A673 (cell line): ENCODE data around the gene TMBIM1. TPM values are rescaled to one million over a fixed set of nuclear protein-coding genes. Genes with fewer than 3 reads are reported as not detected.

Experiments
- BruUV-seq: library from RNA; stranded (reverse); fragments of 400-500 nt; replicated peaks from 2 replicates; lab custom pipeline; 2021; lab: Mats Ljungman, UMichigan
- CTCF ChIA-PET: fragments of 300-600 bp; sonication (Branson Sonifier 250); formaldehyde crosslinking; loops from one replicate; lab custom pipeline; 2022; ENCODE audit warnings: antibody characterized with exemption; lab: Charles Lee
- POLR2A ChIA-PET: fragments of 300-600 bp; sonication (Branson Sonifier 250); formaldehyde crosslinking; loops from one replicate; lab custom pipeline; 2022; ENCODE audit warnings: antibody characterized with exemption; ENCODE audit not compliant: low non-redundant PET; lab: Charles Lee
- DNase-seq: peaks from one replicate; pipeline ENCODE4 v3.0.0-alpha.2; 2015; ENCODE audit warnings: low spot score
- H3K27ac ChIP-seq: fragments of 200-600 bp; sonication (generic); 2 replicates; pipeline ENCODE4 v1.5.1; 2016; ENCODE audit warnings: mixed run types, low read depth, mild to moderate bottlenecking, mixed read lengths, antibody characterized with exemption, low read length; ENCODE audit not compliant: poor library complexity, severe bottlenecking
- H3K27me3 ChIP-seq: fragments of 200-600 bp; sonication (generic); replicated peaks from 2 replicates; pipeline ENCODE4 v1.6.1; 2017; ENCODE audit warnings: mixed run types, low read depth, mild to moderate bottlenecking, mixed read lengths, antibody characterized with exemption, low read length; ENCODE audit not compliant: insufficient read depth, poor library complexity
- H3K36me3 ChIP-seq: fragments of 200-600 bp; sonication (generic); 2 replicates; pipeline ENCODE4 v1.6.1; 2016; ENCODE audit warnings: mixed run types, mild to moderate bottlenecking, mixed read lengths, antibody characterized with exemption, low read length; ENCODE audit not compliant: insufficient read depth, poor library complexity, severe bottlenecking
- H3K4me1 ChIP-seq: fragments of 200-600 bp; sonication (generic); 2 replicates; pipeline ENCODE4 v1.6.1; 2017; ENCODE audit warnings: mixed run types, mild to moderate bottlenecking, mixed read lengths, antibody characterized with exemption, low read length; ENCODE audit not compliant: insufficient read depth, poor library complexity, severe bottlenecking
- H3K4me3 ChIP-seq: fragments of 200-600 bp; sonication (generic); 2 replicates; pipeline ENCODE4 v1.5.1; 2016; ENCODE audit warnings: low read depth, mixed run types, mild to moderate bottlenecking, mixed read lengths, low read length; ENCODE audit not compliant: poor library complexity, severe bottlenecking
- H3K9me3 ChIP-seq: fragments of 200-600 bp; sonication (generic); 2 replicates; pipeline ENCODE4 v1.6.1; 2016; ENCODE audit warnings: mixed run types, low read depth, mild to moderate bottlenecking, mixed read lengths, antibody characterized with exemption, low read length; ENCODE audit not compliant: poor library complexity, severe bottlenecking
- EZH2 ChIP-seq: fragments of 200-600 bp; sonication (generic); IDR thresholded peaks from 2 replicates; pipeline ENCODE4 v1.6.1; 2017; ENCODE audit warnings: borderline replicate concordance, low read depth, mild to moderate bottlenecking, mixed read lengths, antibody characterized with exemption, low read length; ENCODE audit not compliant: poor library complexity, severe bottlenecking
- intact Hi-C: fragments of 100-400 bp; cut with micrococcal nuclease; formaldehyde crosslinking; loops from one replicate; pipeline ENCODE4 v1.10.0; 2022; ENCODE audit not compliant: unreplicated experiment
- total RNA-seq: library from RNA; stranded (reverse); gene quantifications from 2 replicates; pipeline ENCODE4 v1.2.3, GENCODE V29; 2021
- TF ChIP-seq, protein P1 (sequence below): fragments of 300-800, 200-600 bp; sonication (generic); conservative IDR thresholded peaks from 2 replicates; pipeline ENCODE4 v1.5.1; 2017; ENCODE audit warnings: low read depth, mild to moderate bottlenecking, antibody characterized with exemption, low read length, moderate library complexity, mixed read lengths

The TMBIM1 gene
- total RNA-seq, 1 experiment from 2014 or later, result 43.9 TPM

DNA sequence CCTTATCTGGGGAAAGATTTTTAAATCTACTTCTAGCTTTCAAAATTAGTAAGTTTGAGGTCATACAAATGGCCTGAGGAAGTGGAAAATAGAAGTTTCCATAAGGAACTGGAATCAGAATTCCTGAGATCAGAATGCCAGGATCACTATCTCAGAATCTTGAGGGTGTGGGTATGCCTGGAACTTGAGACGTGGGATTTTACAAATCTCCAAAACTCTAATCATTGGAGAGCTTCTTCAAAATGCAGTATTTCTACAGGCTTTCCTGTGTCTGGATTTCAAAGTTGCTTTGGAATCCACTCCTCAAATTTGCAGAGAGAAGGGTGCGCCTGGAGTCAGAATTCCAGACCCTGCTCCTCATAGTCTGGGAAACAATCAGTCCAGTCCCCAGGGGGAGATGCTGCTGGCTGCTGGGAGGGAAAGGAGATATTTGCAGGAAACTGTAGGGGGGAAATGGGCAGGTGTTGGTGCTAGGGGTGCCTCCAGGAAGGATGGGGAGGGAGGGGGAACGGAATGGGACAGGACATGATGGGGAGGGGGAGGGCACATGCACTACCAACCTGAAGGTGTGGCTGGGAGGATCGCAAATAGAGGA, 33.4 kb upstream of the TMBIM1 start:
- BruUV-seq, result no TSS peak
- ChIA-PET POLR2A (no interaction called here), CTCF (no interaction called here)
- Histone ChIP-seq H3K4me3 (no peak overlapping the region), H3K4me1 (peaks cover 17% of the 10 kb centered on the region), H3K9me3 (no peaks in the 10 kb centered on the region), H3K36me3 (no peaks in the 10 kb centered on the region), H3K27me3 (no peaks in the 10 kb centered on the region), H3K27ac (no peak overlapping the region)
- TF ChIP-seq EZH2, result no peak
- TF ChIP-seq, protein P1, sequence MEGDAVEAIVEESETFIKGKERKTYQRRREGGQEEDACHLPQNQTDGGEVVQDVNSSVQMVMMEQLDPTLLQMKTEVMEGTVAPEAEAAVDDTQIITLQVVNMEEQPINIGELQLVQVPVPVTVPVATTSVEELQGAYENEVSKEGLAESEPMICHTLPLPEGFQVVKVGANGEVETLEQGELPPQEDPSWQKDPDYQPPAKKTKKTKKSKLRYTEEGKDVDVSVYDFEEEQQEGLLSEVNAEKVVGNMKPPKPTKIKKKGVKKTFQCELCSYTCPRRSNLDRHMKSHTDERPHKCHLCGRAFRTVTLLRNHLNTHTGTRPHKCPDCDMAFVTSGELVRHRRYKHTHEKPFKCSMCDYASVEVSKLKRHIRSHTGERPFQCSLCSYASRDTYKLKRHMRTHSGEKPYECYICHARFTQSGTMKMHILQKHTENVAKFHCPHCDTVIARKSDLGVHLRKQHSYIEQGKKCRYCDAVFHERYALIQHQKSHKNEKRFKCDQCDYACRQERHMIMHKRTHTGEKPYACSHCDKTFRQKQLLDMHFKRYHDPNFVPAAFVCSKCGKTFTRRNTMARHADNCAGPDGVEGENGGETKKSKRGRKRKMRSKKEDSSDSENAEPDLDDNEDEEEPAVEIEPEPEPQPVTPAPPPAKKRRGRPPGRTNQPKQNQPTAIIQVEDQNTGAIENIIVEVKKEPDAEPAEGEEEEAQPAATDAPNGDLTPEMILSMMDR, result no peak
- no peak for DNase-seq
- intact Hi-C loops, result no loop called here

DNA sequence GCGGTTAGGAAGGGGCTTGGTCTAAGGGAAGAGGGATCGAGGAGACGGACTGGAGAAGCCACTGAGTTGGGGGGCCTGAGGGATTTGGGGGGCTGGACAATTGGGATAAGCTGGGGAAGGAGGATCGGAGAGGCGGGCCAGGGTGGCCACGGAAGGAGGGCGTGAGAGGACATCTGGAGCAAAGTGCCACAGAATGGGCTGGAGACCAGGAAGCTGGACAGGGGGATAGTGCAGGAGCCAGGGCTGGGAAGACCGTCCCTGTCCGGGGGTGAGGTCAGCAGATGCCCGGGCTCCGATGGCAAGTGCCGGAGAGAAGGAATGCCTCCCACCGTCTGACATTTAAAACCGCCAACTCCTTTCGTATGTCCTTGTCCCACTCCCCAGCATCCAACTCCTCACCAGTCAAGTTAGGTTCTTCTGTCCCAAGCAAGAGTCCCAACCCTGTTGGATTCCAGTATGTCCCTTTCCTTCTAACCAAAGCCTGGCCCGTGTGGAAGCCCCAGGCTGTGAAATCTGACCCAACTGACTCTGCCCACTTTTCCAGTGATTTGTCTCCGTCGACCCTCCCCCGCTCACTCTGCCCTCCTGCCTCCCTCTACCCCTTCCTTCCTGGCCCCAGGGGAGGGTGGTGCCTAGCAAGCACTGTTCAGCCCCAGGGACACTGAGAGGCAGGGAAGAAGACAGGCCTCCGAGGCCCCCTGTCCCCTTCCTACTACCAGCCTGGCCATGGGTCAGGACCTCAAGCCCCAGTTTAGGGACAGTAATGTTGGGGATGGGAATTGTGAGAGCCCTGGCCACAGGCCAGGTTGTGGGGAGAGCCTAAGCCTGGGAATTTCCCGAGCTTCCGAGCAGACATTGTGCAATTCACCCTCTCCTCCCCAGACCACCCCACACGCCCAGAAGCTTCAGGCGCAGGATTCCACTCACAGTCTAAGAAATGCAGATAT, 31.5 kb upstream of the TMBIM1 start:
- Histone ChIP-seq H3K36me3 (no peaks in the 10 kb centered on the region), H3K27me3 (no peaks in the 10 kb centered on the region), H3K9me3 (no peaks in the 10 kb centered on the region), H3K27ac (no peak overlapping the region), H3K4me1 (peaks cover 22% of the 10 kb centered on the region), H3K4me3 (peak overlapping the region; percentile 60)
- BruUV-seq, result no TSS peak
- intact Hi-C loops, result no loop called here
- peak; percentile 53 for DNase-seq
- TF ChIP-seq, protein P1, result no peak
- TF ChIP-seq EZH2, result no peak
- CTCF ChIA-PET, result interaction anchor here (0.6 kb wide), 1 partner anchor 25 kb away, joined by 4 read pairs; no protein-coding TSS in a partner anchor
- POLR2A ChIA-PET, result no interaction called here

DNA sequence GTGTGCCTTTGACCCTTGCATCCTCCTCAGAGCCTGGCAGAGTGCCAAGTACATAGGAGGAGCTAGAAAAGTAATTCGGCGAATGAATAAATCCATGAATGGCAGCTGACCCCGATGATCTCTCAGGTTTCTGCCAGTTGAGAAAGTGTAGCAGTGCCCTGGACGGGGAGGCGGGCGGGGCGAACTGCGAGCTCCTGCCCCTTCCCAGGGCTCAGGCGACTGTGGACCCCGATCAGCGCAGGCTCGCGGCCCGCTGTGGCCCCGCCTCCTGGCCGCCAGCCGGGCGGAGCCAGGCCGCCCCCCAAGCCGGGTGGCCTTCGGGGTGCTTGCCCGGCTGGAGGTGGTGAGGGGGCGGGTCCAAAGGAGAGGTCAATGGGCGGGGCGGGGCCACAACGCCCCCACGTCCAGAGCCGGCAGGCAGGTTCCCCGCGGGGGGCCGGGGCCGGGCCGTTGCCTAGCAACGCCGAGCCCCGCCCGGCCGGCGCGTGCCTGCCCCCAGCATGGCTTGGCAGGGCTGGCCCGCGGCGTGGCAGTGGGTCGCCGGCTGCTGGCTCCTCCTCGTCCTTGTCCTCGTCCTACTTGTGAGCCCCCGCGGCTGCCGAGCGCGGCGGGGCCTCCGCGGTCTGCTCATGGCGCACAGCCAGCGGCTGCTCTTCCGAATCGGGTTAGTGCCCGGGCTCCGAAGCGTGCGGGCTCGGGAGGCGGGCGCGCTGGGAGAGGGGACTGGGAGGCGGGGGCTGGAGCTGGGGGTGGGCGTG, 30.6 kb upstream of the TMBIM1 start:
- H3K4me1 ChIP-seq, result peaks cover 22% of the 10 kb centered on the region
- H3K27ac ChIP-seq, result no peak overlapping the region
- H3K36me3 ChIP-seq, result no peaks in the 10 kb centered on the region
- no TSS peak for BruUV-seq
- ChIA-PET CTCF (no interaction called here), POLR2A (interaction anchor here (0.7 kb wide), 1 partner anchor 56 kb away, joined by 3 read pairs; no protein-coding TSS in a partner anchor)
- no peaks in the 10 kb centered on the region for H3K9me3 ChIP-seq
- TF ChIP-seq, protein P1, result no peak
- TF ChIP-seq EZH2, result no peak
- intact Hi-C loops, result no loop called here
- DNase-seq, result peak; percentile 89
- peak overlapping the region; percentile 60 for H3K4me3 ChIP-seq
- H3K27me3 ChIP-seq, result no peaks in the 10 kb centered on the region
